Lower leg skin (tissue), 4 donors: Measurements from ENCODE around the gene PTGES2. TPM values are rescaled to one million over a fixed set of nuclear protein-coding genes. Genes with fewer than 3 reads are reported as not detected.

Experiments used
- DNase-seq, 2 donors: peaks; one replicate each; pipeline ENCODE4 v3.0.0-alpha.2; 2019; ENCODE audit warnings: low spot score in 2 of 2
- H3K4me3 ChIP-seq: fragments of 200-600 bp; sonication (generic); 2 replicates; pipeline ENCODE4 v1.5.1; 2017; ENCODE audit warnings: mild to moderate bottlenecking, low read depth; ENCODE audit not compliant: poor library complexity, severe bottlenecking
- POLR2A ChIP-seq, 2 donors: fragments of 450-650 bp; IDR thresholded peaks; one replicate each; pipeline ENCODE4 v1.6.1; 2016 to 2017; ENCODE audit warnings: antibody characterized with exemption in 2 of 2, mild to moderate bottlenecking in 1 of 2, moderate library complexity in 1 of 2
- WGBS, 2 donors: methylation state at CpG; one replicate each; pipeline ENCODE4 v1.1.5; 2018; 5-methylcytosine and 5-hydroxymethylcytosine counted together
- intact Hi-C: fragments of 100-400 bp; cut with DNase I; formaldehyde crosslinking; loops from one replicate; pipeline ENCODE4 v1.15.0; 2023; ENCODE audit warnings: low total_unique reads
- total RNA-seq, 4 donors: library from RNA; depleted of rRNA; stranded (reverse); fragments of >200 nt; gene quantifications; one replicate each; pipeline ENCODE4 v1.1.0, GENCODE V29; 2016
- TF ChIP-seq, protein P1 (sequence below), 3 donors: fragments of 450-650 bp; IDR thresholded peaks; one replicate each; pipeline ENCODE4 v1.5.1; 2016; ENCODE audit warnings: antibody characterized with exemption in 3 of 3, mild to moderate bottlenecking in 3 of 3, moderate library complexity in 2 of 3

The PTGES2 gene
- 10 to 100 TPM; 32.6 to 66.5 (median 56.3) TPM for total RNA-seq

GRCh38 chr9:128127568-128127989 lies at the start of gene PTGES2:
Gene PTGES2 (minus strand): TSS chr9:128127729. CDS start chr9:128127717, 12 bp downstream.
- H3K4me3 ChIP-seq, result peak within 1 kb of the TSS; percentile 96
- intact Hi-C loops, result no loop called here
- no peak for TF ChIP-seq POLR2A (IDR thresholded peaks at IDR 0.05)
- TF ChIP-seq, protein P1, sequence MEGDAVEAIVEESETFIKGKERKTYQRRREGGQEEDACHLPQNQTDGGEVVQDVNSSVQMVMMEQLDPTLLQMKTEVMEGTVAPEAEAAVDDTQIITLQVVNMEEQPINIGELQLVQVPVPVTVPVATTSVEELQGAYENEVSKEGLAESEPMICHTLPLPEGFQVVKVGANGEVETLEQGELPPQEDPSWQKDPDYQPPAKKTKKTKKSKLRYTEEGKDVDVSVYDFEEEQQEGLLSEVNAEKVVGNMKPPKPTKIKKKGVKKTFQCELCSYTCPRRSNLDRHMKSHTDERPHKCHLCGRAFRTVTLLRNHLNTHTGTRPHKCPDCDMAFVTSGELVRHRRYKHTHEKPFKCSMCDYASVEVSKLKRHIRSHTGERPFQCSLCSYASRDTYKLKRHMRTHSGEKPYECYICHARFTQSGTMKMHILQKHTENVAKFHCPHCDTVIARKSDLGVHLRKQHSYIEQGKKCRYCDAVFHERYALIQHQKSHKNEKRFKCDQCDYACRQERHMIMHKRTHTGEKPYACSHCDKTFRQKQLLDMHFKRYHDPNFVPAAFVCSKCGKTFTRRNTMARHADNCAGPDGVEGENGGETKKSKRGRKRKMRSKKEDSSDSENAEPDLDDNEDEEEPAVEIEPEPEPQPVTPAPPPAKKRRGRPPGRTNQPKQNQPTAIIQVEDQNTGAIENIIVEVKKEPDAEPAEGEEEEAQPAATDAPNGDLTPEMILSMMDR (IDR thresholded peaks at IDR 0.05), result no peak
- DNase-seq, result peak; percentile 72 to 95
- 0% methylated on average over 3 to 35 of the region's 56 CpGs for WGBS, 2 donors

- no peak overlapping the region for H3K4me3 ChIP-seq
- TF ChIP-seq, protein P1 (IDR thresholded peaks at IDR 0.05), result no peak
- TF ChIP-seq POLR2A (IDR thresholded peaks at IDR 0.05), result no peak
- no peak for DNase-seq
- intact Hi-C loops, result no loop called here
- 77 to 86% methylated on average over 2 of the region's 2 CpGs for WGBS, 2 donors
These were observed 48.2 kb upstream of the PTGES2 start for GRCh38 chr9:128175726-128176125.

DNA sequence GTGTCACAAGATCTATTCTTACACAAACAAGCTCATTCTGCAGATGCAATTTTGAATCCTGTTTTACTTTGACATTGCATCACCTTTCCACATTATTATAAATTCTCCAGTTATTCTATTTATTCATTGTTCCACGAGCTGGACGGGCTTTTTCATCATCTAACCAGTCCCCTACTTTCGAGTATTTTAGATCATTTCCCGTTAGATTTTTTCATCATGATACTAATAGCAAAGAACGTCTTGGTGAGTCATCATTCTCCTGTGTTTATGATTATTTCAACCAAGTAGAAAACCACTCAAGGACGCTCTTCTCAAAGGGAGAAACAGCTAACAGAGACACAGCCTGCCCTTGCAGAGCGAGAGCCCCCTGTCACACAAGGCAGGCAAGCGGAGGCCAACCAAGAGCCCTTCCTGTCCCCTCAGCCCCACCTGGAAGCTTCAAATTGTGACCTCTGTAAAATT lies 47.6 kb upstream of the PTGES2 start:
- no peak overlapping the region for H3K4me3 ChIP-seq
- no peak for DNase-seq
- TF ChIP-seq POLR2A (IDR thresholded peaks at IDR 0.05), result no peak
- TF ChIP-seq, protein P1 (IDR thresholded peaks at IDR 0.05), result no peak
- WGBS, 2 donors, result 68 to 78% methylated on average over 8 of the region's 8 CpGs
- intact Hi-C loops, result no loop called here

- TF ChIP-seq, protein P1 (IDR thresholded peaks at IDR 0.05), result no peak
- no peak for TF ChIP-seq POLR2A (IDR thresholded peaks at IDR 0.05)
- WGBS, 2 donors, result 80 to 96% methylated on average over 4 of the region's 4 CpGs
- H3K4me3 ChIP-seq, result no peak overlapping the region
- intact Hi-C loops, result no loop called here
- DNase-seq, result no peak
These were observed 46.5 kb upstream of the PTGES2 start for GRCh38 chr9:128174062-128174461.

GRCh38 chr9:128169925-128170324 lies 42.4 kb upstream of the PTGES2 start:
- DNase-seq, result no peak
- intact Hi-C loops, result no loop called here
- WGBS, 2 donors, result 81 to 82% methylated on average over 8 of the region's 8 CpGs
- no peak overlapping the region for H3K4me3 ChIP-seq
- TF ChIP-seq, protein P1 (IDR thresholded peaks at IDR 0.05), result no peak
- no peak for TF ChIP-seq POLR2A (IDR thresholded peaks at IDR 0.05)

DNA sequence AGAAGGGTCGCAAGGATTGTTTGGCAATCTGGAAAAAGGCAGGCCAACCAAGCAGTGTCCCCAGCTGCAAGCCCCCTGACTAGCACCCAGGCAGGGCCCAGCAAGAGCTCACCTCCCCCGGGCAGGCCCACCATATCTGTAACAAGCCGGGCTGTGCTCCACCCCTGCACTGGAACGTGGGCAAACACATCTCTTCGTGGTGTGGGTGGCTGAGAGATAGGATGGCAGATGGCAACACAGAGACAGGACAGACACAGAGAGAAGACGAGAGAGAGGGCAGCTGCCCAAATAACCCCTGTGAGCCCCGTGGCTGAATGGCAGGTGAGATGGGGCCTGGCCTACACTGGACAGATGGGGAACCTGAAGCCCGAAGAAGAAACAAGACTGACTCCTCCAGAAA lies 42.0 kb upstream of the PTGES2 start:
- TF ChIP-seq, protein P1 (IDR thresholded peaks at IDR 0.05), result no peak
- no peak for TF ChIP-seq POLR2A (IDR thresholded peaks at IDR 0.05)
- DNase-seq, result no peak
- WGBS, 2 donors, result 92 to 94% methylated on average over 8 of the region's 8 CpGs
- no peak overlapping the region for H3K4me3 ChIP-seq
- intact Hi-C loops, result no loop called here
